ENCODE measurements around the gene LRRC45.

- TF ChIP-seq POLR2A (IDR thresholded peaks at IDR 0.05; ENCODE audit: low read depth, low read length), result no peak
- no peak for TF ChIP-seq SPI1 (IDR thresholded peaks at IDR 0.05; ENCODE audit: low read depth, low read length)
- TF ChIP-seq POLR2AphosphoS5 (IDR thresholded peaks at IDR 0.05; ENCODE audit: low read depth, low read length), result no peak
These were observed 22.1 kb upstream of the LRRC45 start for GRCh38 chr17:82000803-82001570.
